ENCODE results near the gene CREG1. TPM values are rescaled to one million over a fixed set of nuclear protein-coding genes. Genes with fewer than 3 reads are reported as not detected.

Gene CREG1
- total and polyA plus RNA-seq, 2 experiments from 2014 or later: 21.2 to 42.7 TPM

GRCh38 chr1:167542109-167543032 lies 11.2 kb downstream of the CREG1 start:
- peaks cover 15% of the 10 kb centered on the region for H3K36me3 Mint-ChIP-seq (ENCODE audit: low read depth)
- H3K4me3 ChIP-seq: no peak overlapping the region
- H3K9me3 Mint-ChIP-seq: no peaks in the 10 kb centered on the region
- DNase-seq (ENCODE audit: low spot score): no peak
- H3K4me1 Mint-ChIP-seq: peaks cover 15% of the 10 kb centered on the region; the same call in 2 of the 3 replicates
- TF ChIP-seq REST (IDR thresholded peaks at IDR 0.05; ENCODE audit: unreplicated experiment) (no peak), ZNF114 (CRISPR knock-in tag; IDR thresholded peaks at IDR 0.05) (no peak), POLR2AphosphoS5 (IDR thresholded peaks at IDR 0.05; ENCODE audit: low read depth) (no peak), NANOG (IDR thresholded peaks at IDR 0.05; ENCODE audit: borderline replicate concordance) (no peak), ZNF331 (CRISPR knock-in tag; IDR thresholded peaks at IDR 0.05; ENCODE audit: low read depth) (no peak), JUNB (IDR thresholded peaks at IDR 0.05; ENCODE audit: unreplicated experiment) (no peak), CTCF (conservative IDR thresholded peaks at IDR 0.05; ENCODE audit: low read depth in 2 of 2) (no peak), STAT1 (IDR thresholded peaks at IDR 0.05; ENCODE audit: unreplicated experiment) (no peak), ETS1 (IDR thresholded peaks at IDR 0.05) (no peak), CREB1 (CRISPR knock-in tag; IDR thresholded peaks at IDR 0.05; ENCODE audit: low read depth) (no peak), EZH2phosphoT487 (IDR thresholded peaks at IDR 0.05; ENCODE audit: unreplicated experiment) (no peak), ZNF462 (CRISPR knock-in tag; IDR thresholded peaks at IDR 0.05) (no peak), EZH2 (IDR thresholded peaks at IDR 0.05; ENCODE audit: low read depth, unreplicated experiment) (no peak)
- no peak overlapping the region for H3K27ac ChIP-seq (ENCODE audit: low read depth)
- no peaks in the 10 kb centered on the region for H3K27me3 ChIP-seq (ENCODE audit: insufficient read depth)
- no peak overlapping the region for H3K4me2 ChIP-seq
- no peaks in the 10 kb centered on the region for H3K9me2 ChIP-seq (ENCODE audit: insufficient read depth)
- peaks cover 5% of the 10 kb centered on the region; the same call in 1 of the 2 replicates for H3K36me3 ChIP-seq (ENCODE audit: insufficient read depth)
- no peaks in the 10 kb centered on the region for H3K79me2 ChIP-seq (replicated peaks; ENCODE audit: insufficient read depth)
- no peak overlapping the region for H3K27ac Mint-ChIP-seq
- H3K4me1 ChIP-seq (ENCODE audit: insufficient read depth): no peaks in the 10 kb centered on the region
- H4K20me1 ChIP-seq (replicated peaks; ENCODE audit: insufficient read depth): no peaks in the 10 kb centered on the region
- no peak for ATAC-seq
- no peak overlapping the region for H2AFZ ChIP-seq
- H3K27me3 Mint-ChIP-seq (ENCODE audit: insufficient read depth, low read depth, poor library complexity): peaks cover 5% of the 10 kb centered on the region
- no peak overlapping the region for H3K4me3 Mint-ChIP-seq
- no peaks in the 10 kb centered on the region for H3F3A ChIP-seq (replicated peaks; ENCODE audit: low read depth)

Data from GM23338 (cell line).